Natural killer cell (primary cell): ENCODE measurements around the gene ODC1. TPM values are rescaled to one million over a fixed set of nuclear protein-coding genes. Genes with fewer than 3 reads are reported as not detected.

Experiments used
- ATAC-seq, 3 donors: fragments of 150-1000 bp in 2 of 3; fragments of 200-7000 bp in 1 of 3; cut with Tn5 transposase; 1 replicate in 1 of 3; 2 replicates in 2 of 3; pipeline ENCODE4 v1.10.0; 2021; ENCODE audit warnings: mild to moderate bottlenecking in 2 of 3, moderate library complexity in 2 of 3
- DNase-seq, 2 donors: peaks; one replicate each; pipeline versions ENCODE4 v3.0.0 to v3.0.0-alpha.2; 2013 to 2021; ENCODE audit warnings: mixed read lengths in 1 of 2
- H3K27ac ChIP-seq: one replicate; pipeline ENCODE4 v1.5.1; 2013; ENCODE audit warnings: mild to moderate bottlenecking, low read length
- H3K27me3 ChIP-seq: one replicate; pipeline ENCODE4 v1.6.1; 2013; ENCODE audit warnings: low read length; ENCODE audit not compliant: control insufficient read depth, insufficient read depth
- H3K36me3 ChIP-seq: one replicate; pipeline ENCODE4 v1.6.1; 2013; ENCODE audit warnings: low read length; ENCODE audit not compliant: control insufficient read depth, insufficient read depth
- H3K4me1 ChIP-seq: one replicate; pipeline ENCODE4 v1.6.1; 2013; ENCODE audit warnings: low read length; ENCODE audit not compliant: control insufficient read depth, insufficient read depth
- H3K4me3 ChIP-seq: one replicate; pipeline ENCODE4 v1.5.1; 2013; ENCODE audit warnings: low read length
- H3K9me3 ChIP-seq: one replicate; pipeline ENCODE4 v1.6.1; 2013; ENCODE audit warnings: low read length; ENCODE audit not compliant: control insufficient read depth, insufficient read depth
- H3K27ac Mint-ChIP-seq, 2 donors: one replicate each; pipeline ENCODE4 v1.8.0; 2022; ENCODE audit warnings: mild to moderate bottlenecking in 2 of 2, mixed read lengths in 2 of 2, moderate library complexity in 1 of 2
- H3K27me3 Mint-ChIP-seq, 2 donors: one replicate each; pipeline ENCODE4 v1.8.0; 2022; ENCODE audit warnings: low read depth in 2 of 2, mixed read lengths in 2 of 2
- H3K36me3 Mint-ChIP-seq: one replicate; pipeline ENCODE4 v1.8.0; 2022; ENCODE audit warnings: mixed read lengths
- H3K4me1 Mint-ChIP-seq, 2 donors: one replicate each; pipeline ENCODE4 v1.8.0; 2022; ENCODE audit warnings: mixed read lengths in 2 of 2
- H3K4me3 Mint-ChIP-seq: one replicate; pipeline ENCODE4 v1.8.0; 2022; ENCODE audit warnings: mild to moderate bottlenecking, moderate library complexity, mixed read lengths
- H3K9me3 Mint-ChIP-seq, 2 donors: one replicate each; pipeline ENCODE4 v1.8.0; 2022; ENCODE audit warnings: mixed read lengths in 2 of 2
- WGBS: methylation state at CpG from one replicate; pipeline ENCODE4 v1.1.7; 2013; ENCODE audit warnings: missing lambda C conversion rate; ENCODE audit not compliant: insufficient coverage; 5-methylcytosine and 5-hydroxymethylcytosine counted together
- intact Hi-C: fragments of 100-400 bp; cut with micrococcal nuclease; formaldehyde crosslinking; loops from one replicate; pipeline ENCODE4 v1.14.2; 2022
- total RNA-seq, 4 donors: library from RNA; stranded (reverse); fragments of 120-200 nt in 1 of 4; gene quantifications; one replicate each; pipeline versions ENCODE4 v1.2.3 to v1.2.4, GENCODE V29; 2013 to 2022
- TF ChIP-seq, protein P1 (sequence below): fragments of 200-600 bp; IDR thresholded peaks from one replicate; pipeline ENCODE4 v1.8.0; 2022; ENCODE audit warnings: antibody characterized with exemption

The ODC1 gene
- total RNA-seq, 3 donors from 2014 or later (not counting 1 experiment from before 2014, with no cell fraction given) = 38.7 to 85.4 (median 43.8) TPM

DNA sequence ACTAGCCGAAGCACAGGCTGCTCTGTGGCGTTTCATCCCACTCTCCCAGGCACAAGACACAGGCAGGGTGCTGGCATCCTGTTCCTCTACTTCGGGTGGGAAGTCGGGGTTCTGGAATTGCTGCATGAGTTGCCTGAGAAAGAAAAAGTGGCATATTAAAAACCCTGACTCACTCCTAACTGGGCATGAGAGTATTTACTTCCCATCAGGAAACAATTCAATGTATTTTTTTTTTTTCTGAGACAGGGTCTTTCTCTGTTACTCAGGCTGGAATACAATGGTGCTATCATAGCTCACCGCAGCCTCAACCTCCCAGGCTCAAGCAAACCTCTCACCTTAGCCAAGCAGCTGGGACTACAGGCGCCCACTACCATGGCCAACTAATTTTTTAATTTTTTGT, 7.4 kb downstream of the ODC1 start:
- intact Hi-C loops = no loop called here
- no peak overlapping the region for H3K4me3 ChIP-seq
- H3K27ac Mint-ChIP-seq = no peak overlapping the region

DNA sequence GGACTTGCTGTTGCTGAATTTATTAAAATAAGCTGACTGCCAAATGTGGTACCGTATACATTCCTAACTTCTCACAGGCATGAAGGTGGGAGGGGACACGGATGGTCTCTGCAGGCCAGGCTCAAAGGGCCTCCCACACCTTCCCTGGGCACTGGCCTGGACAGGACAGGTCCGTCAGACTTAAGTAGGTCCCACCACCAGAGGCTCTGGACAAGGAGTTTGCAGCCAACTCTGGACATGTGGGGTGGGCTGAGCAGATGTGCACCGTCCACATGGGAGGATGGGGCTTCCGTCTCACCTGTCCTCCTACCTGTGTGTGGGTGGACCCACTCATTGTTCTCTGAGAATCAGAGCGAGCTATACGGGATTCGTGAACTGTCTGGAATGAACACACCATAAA, 8.2 kb downstream of the ODC1 start:
- Mint-ChIP-seq H3K27me3 (no peaks in the 10 kb centered on the region), H3K4me1 (peaks cover 0 to 6% of the 10 kb centered on the region in 2 donors), H3K4me3 (no peak overlapping the region), H3K36me3 (peaks cover 11% of the 10 kb centered on the region), H3K9me3 (no peaks in the 10 kb centered on the region), H3K27ac (no peak overlapping the region)
- Histone ChIP-seq H3K9me3 (no peaks in the 10 kb centered on the region), H3K27ac (no peak overlapping the region), H3K27me3 (no peaks in the 10 kb centered on the region), H3K4me1 (peaks cover 3% of the 10 kb centered on the region), H3K36me3 (peaks cover 55% of the 10 kb centered on the region), H3K4me3 (no peak overlapping the region)
- WGBS = 95% methylated on average over 8 of the region's 8 CpGs
- intact Hi-C loops = loop anchor here (10.0 kb wide), 1 partner anchor 625 kb away; no protein-coding TSS in a partner anchor
- DNase-seq (no peak), ATAC-seq (no peak)
- TF ChIP-seq, protein P1, sequence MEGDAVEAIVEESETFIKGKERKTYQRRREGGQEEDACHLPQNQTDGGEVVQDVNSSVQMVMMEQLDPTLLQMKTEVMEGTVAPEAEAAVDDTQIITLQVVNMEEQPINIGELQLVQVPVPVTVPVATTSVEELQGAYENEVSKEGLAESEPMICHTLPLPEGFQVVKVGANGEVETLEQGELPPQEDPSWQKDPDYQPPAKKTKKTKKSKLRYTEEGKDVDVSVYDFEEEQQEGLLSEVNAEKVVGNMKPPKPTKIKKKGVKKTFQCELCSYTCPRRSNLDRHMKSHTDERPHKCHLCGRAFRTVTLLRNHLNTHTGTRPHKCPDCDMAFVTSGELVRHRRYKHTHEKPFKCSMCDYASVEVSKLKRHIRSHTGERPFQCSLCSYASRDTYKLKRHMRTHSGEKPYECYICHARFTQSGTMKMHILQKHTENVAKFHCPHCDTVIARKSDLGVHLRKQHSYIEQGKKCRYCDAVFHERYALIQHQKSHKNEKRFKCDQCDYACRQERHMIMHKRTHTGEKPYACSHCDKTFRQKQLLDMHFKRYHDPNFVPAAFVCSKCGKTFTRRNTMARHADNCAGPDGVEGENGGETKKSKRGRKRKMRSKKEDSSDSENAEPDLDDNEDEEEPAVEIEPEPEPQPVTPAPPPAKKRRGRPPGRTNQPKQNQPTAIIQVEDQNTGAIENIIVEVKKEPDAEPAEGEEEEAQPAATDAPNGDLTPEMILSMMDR = no peak

More for the DNA sequence above, 7.4 kb downstream of the ODC1 start:
- H3K27me3 ChIP-seq = no peaks in the 10 kb centered on the region
- TF ChIP-seq, protein P1 = no peak
- H3K27ac ChIP-seq = no peak overlapping the region
- H3K36me3 ChIP-seq = peaks cover 55% of the 10 kb centered on the region
- Mint-ChIP-seq H3K9me3 (no peaks in the 10 kb centered on the region), H3K36me3 (peaks cover 11% of the 10 kb centered on the region), H3K4me3 (no peak overlapping the region), H3K27me3 (no peaks in the 10 kb centered on the region), H3K4me1 (peaks cover 0 to 4% of the 10 kb centered on the region in 2 donors)
- no peaks in the 10 kb centered on the region for H3K9me3 ChIP-seq
- 97% methylated on average over 6 of the region's 6 CpGs for WGBS
- no peak for DNase-seq
- no peak for ATAC-seq
- H3K4me1 ChIP-seq = no peaks in the 10 kb centered on the region

DNA sequence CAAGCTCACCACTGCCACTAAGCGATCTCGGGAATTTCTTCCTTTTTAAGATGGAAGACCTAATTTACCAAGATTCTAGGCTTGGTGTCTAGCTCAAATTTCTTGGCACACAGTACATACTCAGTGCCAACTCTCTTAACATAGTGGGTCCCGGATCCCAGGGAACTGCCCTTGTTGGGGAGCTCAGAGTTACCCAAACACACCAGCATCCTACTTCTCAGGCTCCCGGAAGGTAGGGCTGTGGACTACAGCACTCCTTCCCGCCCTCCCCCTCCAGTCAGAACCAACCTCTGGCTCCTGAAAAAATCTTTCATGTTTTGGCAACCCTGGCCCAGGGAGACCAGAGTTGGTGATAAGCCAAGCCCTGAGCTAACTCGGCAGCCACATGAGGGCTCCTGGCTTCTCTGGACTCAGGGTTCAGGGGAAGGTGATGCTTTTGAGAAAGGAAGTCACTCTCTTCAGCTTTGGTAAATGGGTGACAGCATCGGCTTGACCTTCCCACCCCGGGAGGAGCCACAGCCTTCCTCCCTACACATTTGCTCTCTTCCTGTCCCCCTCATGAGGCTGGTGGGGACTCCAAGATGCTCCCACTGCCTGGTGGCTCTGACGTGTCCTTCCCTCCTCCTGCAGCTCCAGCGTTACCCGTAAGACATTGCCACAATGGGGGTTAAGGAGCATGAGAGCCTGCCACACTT, 8.8 kb downstream of the ODC1 start:
- Mint-ChIP-seq H3K27me3 (peaks cover 0 to under 1% of the 10 kb centered on the region in 2 donors), H3K4me3 (no peak overlapping the region), H3K4me1 (peaks cover 0 to 5% of the 10 kb centered on the region in 2 donors), H3K36me3 (peaks cover 11% of the 10 kb centered on the region), H3K9me3 (no peaks in the 10 kb centered on the region), H3K27ac (no peak overlapping the region)
- Histone ChIP-seq H3K9me3 (no peaks in the 10 kb centered on the region), H3K27ac (no peak overlapping the region), H3K27me3 (no peaks in the 10 kb centered on the region), H3K4me1 (peaks cover 9% of the 10 kb centered on the region), H3K36me3 (peaks cover 50% of the 10 kb centered on the region), H3K4me3 (no peak overlapping the region)
- ATAC-seq (no peak), DNase-seq (no peak)
- intact Hi-C loops = loop anchor here (10.0 kb wide), 1 partner anchor 625 kb away; no protein-coding TSS in a partner anchor
- WGBS = 89% methylated on average over 11 of the region's 11 CpGs
- TF ChIP-seq, protein P1 = no peak
